K562 (cell line): ENCODE measurements around the gene ZBTB16.

Source experiments
- ARID4B ChIP-seq: sonication (generic); formaldehyde crosslinking; IDR thresholded peaks from 2 replicates; pipeline ENCODE4 v1.8.0; 2022; ENCODE audit warnings: mild to moderate bottlenecking, missing genetic modification reagents
- FOSL1 ChIP-seq: fragments of 200-800 bp; sonication (Bioruptor generic); conservative IDR thresholded peaks from 2 replicates; pipeline ENCODE4 v1.6.1; 2016; ENCODE audit warnings: missing genetic modification characterization, missing compliant biosample characterization
- GATA2 ChIP-seq: sonication (generic); formaldehyde crosslinking; IDR thresholded peaks from 2 replicates; pipeline ENCODE4 v1.4.0; 2020; ENCODE audit warnings: mild to moderate bottlenecking, missing genetic modification reagents
- KDM5B ChIP-seq: fragments of 200-600 bp; sonication (generic); IDR thresholded peaks from 2 replicates; pipeline ENCODE4 v1.6.1; 2012; ENCODE audit warnings: low read depth, mild to moderate bottlenecking, moderate library complexity, low read length, control low read depth, inconsistent platforms; ENCODE audit not compliant: insufficient replicate concordance
- MYC ChIP-seq, 2 experiments: fragments of 250-450 bp in 1 of 2; sonication (Bioruptor Pico) in 1 of 2; IDR thresholded peaks; 2 replicates each; pipeline versions ENCODE4 v1.5.1 to v1.6.1; 2012 to 2021; ENCODE audit warnings: low read depth in 2 of 2, borderline replicate concordance in 1 of 2, improper control_type of control experiment in 1 of 2, low read length in 1 of 2, mild to moderate bottlenecking in 1 of 2, moderate library complexity in 1 of 2
- POLR2AphosphoS5 ChIP-seq: IDR thresholded peaks from 2 replicates; pipeline ENCODE4 v1.6.1; 2011; ENCODE audit warnings: mild to moderate bottlenecking, low read depth, low read length, moderate library complexity; ENCODE audit not compliant: control insufficient read depth, insufficient read depth
- STAG1 ChIP-seq: sonication (generic); formaldehyde crosslinking; IDR thresholded peaks from 2 replicates; pipeline ENCODE4 v1.5.0; 2020; ENCODE audit warnings: missing genetic modification reagents, borderline replicate concordance
- ZBTB33 ChIP-seq: sonication (generic); formaldehyde crosslinking; IDR thresholded peaks from 2 replicates; pipeline ENCODE4 v1.8.1; 2023; ENCODE audit warnings: mild to moderate bottlenecking, missing genetic modification reagents
- ZNF174 ChIP-seq: fragments of 250-450 bp; sonication (Bioruptor Pico); IDR thresholded peaks from 2 replicates; pipeline ENCODE4 v1.4.0; 2020; ENCODE audit warnings: mild to moderate bottlenecking

- TF ChIP-seq KDM5B (no peak), MYC (IDR thresholded peaks at IDR 0.05; ENCODE audit: low read depth, low read length) (no peak), MYC (CRISPR knock-in tag; IDR thresholded peaks at IDR 0.05; ENCODE audit: borderline replicate concordance, low read depth) (no peak), FOSL1 (tag) (no peak), STAG1 (CRISPR knock-in tag) (no peak), POLR2AphosphoS5 (no peak), ARID4B (CRISPR knock-in tag) (no peak), GATA2 (CRISPR knock-in tag) (no peak), ZBTB33 (CRISPR knock-in tag) (no peak), ZNF174 (CRISPR knock-in tag) (no peak)
Observed at GRCh38 chr11:114121138-114121537, 61.6 kb downstream of the ZBTB16 start.
